Caco-2 (cell line): ENCODE results near the gene ABCB1. TPM values are rescaled to one million over a fixed set of nuclear protein-coding genes. Genes with fewer than 3 reads are reported as not detected.
A peak's percentile ranks its signal among the peaks of the same experiment; 100 is the strongest.

Experiments used
- Bru-seq: library from RNA; stranded (reverse); fragments of 400-500 nt; gene quantifications from one replicate; lab custom pipeline; 2021; lab: Mats Ljungman, UMichigan
- BruChase-seq, 2 experiments: library from RNA; stranded (reverse); fragments of 400-500 nt; gene quantifications; one replicate each; lab custom pipeline; 2021; lab: Mats Ljungman, UMichigan
- BruUV-seq: library from RNA; stranded (reverse); fragments of 400-500 nt; replicated peaks from 2 replicates; lab custom pipeline; 2021; lab: Mats Ljungman, UMichigan
- CTCF ChIA-PET: fragments of 300-600 bp; sonication (Branson Sonifier 250); formaldehyde crosslinking; loops from one replicate; lab custom pipeline; 2022; ENCODE audit warnings: antibody characterized with exemption; lab: Charles Lee
- POLR2A ChIA-PET: fragments of 300-600 bp; sonication (Branson Sonifier 250); formaldehyde crosslinking; loops from one replicate; lab custom pipeline; 2022; ENCODE audit warnings: antibody characterized with exemption; lab: Charles Lee
- DNase-seq, 2 experiments: peaks; one replicate each; pipeline versions ENCODE4 v3.0.0 to v3.0.0-alpha.2; 2020 to 2022
- H3K27me3 ChIP-seq: replicated peaks from 2 replicates; pipeline ENCODE4 v1.6.0; 2011; ENCODE audit warnings: low read length; ENCODE audit not compliant: control insufficient read depth, insufficient read depth
- H3K36me3 ChIP-seq: 2 replicates; pipeline ENCODE4 v1.5.1; 2011; ENCODE audit warnings: low read length; ENCODE audit not compliant: control insufficient read depth, insufficient read depth
- H3K4me1 ChIP-seq: fragments of 250-450 bp; sonication (Bioruptor Pico); 2 replicates; pipeline ENCODE4 v1.5.1; 2020; ENCODE audit warnings: mild to moderate bottlenecking
- H3K4me3 ChIP-seq: 2 replicates; pipeline ENCODE4 v1.5.1; 2011; ENCODE audit warnings: low read depth, mild to moderate bottlenecking, control low read depth, low read length
- H3K9me3 ChIP-seq: fragments of 250-450 bp; sonication (Bioruptor Pico); 2 replicates; pipeline ENCODE4 v1.5.1; 2020; ENCODE audit warnings: mild to moderate bottlenecking, moderate library complexity
- H3K27ac Mint-ChIP-seq: one replicate; pipeline ENCODE4 v1.8.0; 2022; ENCODE audit warnings: mixed read lengths; ENCODE audit not compliant: unreplicated experiment
- H3K27me3 Mint-ChIP-seq: one replicate; pipeline ENCODE4 v1.8.0; 2022; ENCODE audit warnings: mixed read lengths; ENCODE audit not compliant: insufficient read depth, unreplicated experiment
- H3K36me3 Mint-ChIP-seq: one replicate; pipeline ENCODE4 v1.8.0; 2022; ENCODE audit warnings: mild to moderate bottlenecking, mixed read lengths; ENCODE audit not compliant: insufficient read depth, unreplicated experiment
- H3K4me1 Mint-ChIP-seq: one replicate; pipeline ENCODE4 v1.8.0; 2022; ENCODE audit warnings: low read depth, mixed read lengths; ENCODE audit not compliant: unreplicated experiment
- H3K4me3 Mint-ChIP-seq: one replicate; pipeline ENCODE4 v1.8.0; 2022; ENCODE audit warnings: mild to moderate bottlenecking, moderate library complexity, mixed read lengths; ENCODE audit not compliant: unreplicated experiment
- H3K9me3 Mint-ChIP-seq: one replicate; pipeline ENCODE4 v1.8.0; 2022; ENCODE audit warnings: mixed read lengths; ENCODE audit not compliant: unreplicated experiment
- CTCF ChIP-seq, 2 experiments: fragments of 200-600 bp in 1 of 2; IDR thresholded peaks; 1 replicate in 1 of 2; 2 replicates in 1 of 2; pipeline versions ENCODE4 v1.5.1 to v1.8.0; 2011 to 2022; ENCODE audit warnings: antibody characterized with exemption in 1 of 2, control low read depth in 1 of 2, inconsistent platforms in 1 of 2, low read depth in 1 of 2, low read length in 1 of 2, mild to moderate bottlenecking in 1 of 2, moderate library complexity in 1 of 2; ENCODE audit not compliant: insufficient read depth in 1 of 2, severe bottlenecking in 1 of 2, unreplicated experiment in 1 of 2
- intact Hi-C: fragments of 100-400 bp; cut with micrococcal nuclease; formaldehyde crosslinking; loops from one replicate; pipeline ENCODE4 v1.10.0; 2022; ENCODE audit not compliant: unreplicated experiment
- long read RNA-seq: library from polyadenylated mRNA; stranded (forward); transcript quantifications from one replicate; pipeline ENCODE4 v2.0.0, GENCODE V29; 2022
- total RNA-seq: library from RNA; stranded (reverse); gene quantifications from 2 replicates; pipeline ENCODE4 v1.2.3, GENCODE V29; 2022

The ABCB1 gene
- total RNA-seq (34.6 and 37.3 TPM in 2 replicates), Bru-seq, nascent RNA (percentile 49 among the genes with signal in this experiment), BruChase-seq, experiment 1, labeled RNA remaining after a 2-hour chase (percentile 55 among the genes with signal in this experiment), BruChase-seq, experiment 2, labeled RNA remaining after a 6-hour chase (percentile 60 among the genes with signal in this experiment)
- long read RNA-seq, full-length matches to known transcripts = 31 of 37 reads
- long read RNA-seq, partial matches to known transcripts = 1 of 37 reads
- long read RNA-seq, other reads (novel, unspliced or antisense) = 5 of 37 reads

GRCh38 chr7:87600130-87601124 lies at the start of gene ABCB1:
ABCB1 (minus strand) TSS chr7:87600884; CDS start chr7:87600184, 700 bp downstream.
- peak within 1 kb of the TSS; percentile 29 for H3K4me3 ChIP-seq
- ChIA-PET POLR2A (interaction anchor here (0.8 kb wide), 1 partner anchor 8 kb away, joined by 3 read pairs; no protein-coding TSS in a partner anchor), CTCF (interaction anchor here (1.0 kb wide), 1 partner anchor 12 kb away, joined by 3 read pairs; no protein-coding TSS in a partner anchor)
- intact Hi-C loops = loop anchor here (1.0 to 10.0 kb wide), 3 partner anchors 36 to 274 kb away; partner anchors contain the start of genes DBF4 and SLC25A40
- Mint-ChIP-seq H3K9me3 (no peaks in the 10 kb centered on the region), H3K4me1 (peaks cover 19% of the 10 kb centered on the region), H3K4me3 (peak within 1 kb of the TSS; percentile 85), H3K36me3 (no peaks in the 10 kb centered on the region), H3K27ac (no peak within 1 kb of the TSS), H3K27me3 (peaks cover 21% of the 10 kb centered on the region)
- no peaks in the 10 kb centered on the region for H3K9me3 ChIP-seq
- H3K4me1 ChIP-seq = peaks cover 17% of the 10 kb centered on the region
- DNase-seq = peak; percentile 61 to 70
- TF ChIP-seq CTCF (IDR thresholded peaks at IDR 0.05; ENCODE audit: insufficient read depth in 1 of 2, low read depth in 1 of 2, low read length in 1 of 2, severe bottlenecking in 1 of 2, unreplicated experiment in 1 of 2) = no peak
- BruUV-seq = no TSS peak
- no peaks in the 10 kb centered on the region for H3K36me3 ChIP-seq
- H3K27me3 ChIP-seq = no peaks in the 10 kb centered on the region

- ChIA-PET POLR2A (no interaction called here), CTCF (no interaction called here)
- Mint-ChIP-seq H3K27me3 (peaks cover 5% of the 10 kb centered on the region), H3K9me3 (no peaks in the 10 kb centered on the region), H3K4me1 (no peaks in the 10 kb centered on the region), H3K27ac (no peak overlapping the region), H3K36me3 (no peaks in the 10 kb centered on the region), H3K4me3 (no peak overlapping the region)
- DNase-seq = no peak
- Histone ChIP-seq H3K36me3 (no peaks in the 10 kb centered on the region), H3K4me3 (no peak overlapping the region), H3K27me3 (no peaks in the 10 kb centered on the region), H3K9me3 (no peaks in the 10 kb centered on the region), H3K4me1 (no peaks in the 10 kb centered on the region)
- BruUV-seq = no TSS peak
- no peak for TF ChIP-seq CTCF (IDR thresholded peaks at IDR 0.05; ENCODE audit: insufficient read depth in 1 of 2, low read depth in 1 of 2, low read length in 1 of 2, severe bottlenecking in 1 of 2, unreplicated experiment in 1 of 2)
- intact Hi-C loops = no loop called here
Observed at GRCh38 chr7:87648316-87648715, 47.6 kb upstream of the ABCB1 start.

GRCh38 chr7:87645446-87645845 lies 44.8 kb upstream of the ABCB1 start:
- no peaks in the 10 kb centered on the region for H3K4me1 Mint-ChIP-seq
- POLR2A ChIA-PET = no interaction called here
- no peaks in the 10 kb centered on the region for H3K9me3 ChIP-seq
- H3K36me3 ChIP-seq = no peaks in the 10 kb centered on the region
- H3K9me3 Mint-ChIP-seq = no peaks in the 10 kb centered on the region
- intact Hi-C loops = no loop called here
- no peak overlapping the region for H3K27ac Mint-ChIP-seq
- H3K4me3 ChIP-seq = no peak overlapping the region
- no peak for DNase-seq
- no peak overlapping the region for H3K4me3 Mint-ChIP-seq
- no peaks in the 10 kb centered on the region for H3K4me1 ChIP-seq
- H3K27me3 ChIP-seq = no peaks in the 10 kb centered on the region
- CTCF ChIA-PET = interaction anchor here (0.6 kb wide), 1 partner anchor 141 kb away, joined by 5 read pairs; no protein-coding TSS in a partner anchor
- no peak for TF ChIP-seq CTCF (IDR thresholded peaks at IDR 0.05; ENCODE audit: insufficient read depth in 1 of 2, low read depth in 1 of 2, low read length in 1 of 2, severe bottlenecking in 1 of 2, unreplicated experiment in 1 of 2)
- peaks cover 3% of the 10 kb centered on the region for H3K27me3 Mint-ChIP-seq
- H3K36me3 Mint-ChIP-seq = no peaks in the 10 kb centered on the region
- BruUV-seq = no TSS peak
